COLO668 (cell line): ENCODE data around the gene NEURL3.
"Not testable (repeated sequence)": the region's sequence is repeated elsewhere in the genome, so short reads cannot be mapped to it uniquely, and the experiment has no call there.

ENCODE experiments used
- DNase-seq: peaks from one replicate; lab custom pipeline; 2025; ENCODE audit not compliant: unreplicated experiment; lab: John Stamatoyannopoulos, UW

Gene NEURL3

GRCh38 chr2:96508521-96509113, 3.5 kb upstream of the NEURL3 start:
- no peak for DNase-seq

DNA sequence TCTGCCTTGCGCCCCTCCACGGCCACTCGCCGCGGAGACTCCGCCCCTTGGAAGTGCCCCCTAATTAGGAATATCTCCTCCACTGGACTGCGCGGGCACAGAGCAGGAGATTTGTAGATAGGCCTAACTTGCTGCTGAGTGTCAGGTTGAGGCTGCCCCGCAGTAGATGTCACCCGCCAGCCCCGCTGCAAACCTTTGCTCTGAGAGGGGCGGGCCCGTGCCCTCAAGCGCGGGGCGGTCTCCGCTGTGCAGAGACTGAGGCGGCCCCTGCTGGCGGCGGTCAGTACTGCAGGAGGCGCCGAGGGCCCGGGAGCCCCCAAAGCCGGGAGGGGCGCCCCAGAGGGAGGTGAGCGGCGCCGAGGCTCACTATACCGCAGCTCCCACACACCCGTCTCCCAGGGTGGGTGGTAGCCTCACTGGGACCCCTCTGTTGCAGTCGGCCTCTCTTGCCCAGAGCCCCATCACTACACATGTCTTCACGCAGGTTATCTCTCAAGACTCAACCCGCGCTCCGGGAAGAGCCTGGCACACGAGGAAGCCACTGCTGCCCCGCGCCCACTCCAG, 2.9 kb upstream of the NEURL3 start:
- peak; percentile 73 for DNase-seq

DNA sequence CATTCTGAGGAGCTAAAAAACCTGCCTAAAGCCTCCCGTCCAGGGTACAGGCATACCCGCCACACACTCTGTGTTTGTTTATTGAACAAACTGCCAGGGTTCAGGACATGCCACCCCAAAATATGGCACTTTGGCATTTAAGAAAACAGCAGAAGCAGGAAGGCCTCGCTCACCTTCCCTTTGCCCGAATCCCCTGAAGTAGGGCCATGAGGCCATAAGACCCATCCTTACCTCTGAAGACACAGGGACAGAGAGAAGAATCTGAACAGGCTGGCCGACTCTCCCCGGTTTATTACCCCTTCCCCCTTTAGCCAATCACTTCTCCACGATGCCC, 1.7 kb upstream of the NEURL3 start:
- no peak for DNase-seq

- no peak for DNase-seq
Observed at GRCh38 chr2:96506016-96506906, 1.1 kb upstream of the NEURL3 start.

DNA sequence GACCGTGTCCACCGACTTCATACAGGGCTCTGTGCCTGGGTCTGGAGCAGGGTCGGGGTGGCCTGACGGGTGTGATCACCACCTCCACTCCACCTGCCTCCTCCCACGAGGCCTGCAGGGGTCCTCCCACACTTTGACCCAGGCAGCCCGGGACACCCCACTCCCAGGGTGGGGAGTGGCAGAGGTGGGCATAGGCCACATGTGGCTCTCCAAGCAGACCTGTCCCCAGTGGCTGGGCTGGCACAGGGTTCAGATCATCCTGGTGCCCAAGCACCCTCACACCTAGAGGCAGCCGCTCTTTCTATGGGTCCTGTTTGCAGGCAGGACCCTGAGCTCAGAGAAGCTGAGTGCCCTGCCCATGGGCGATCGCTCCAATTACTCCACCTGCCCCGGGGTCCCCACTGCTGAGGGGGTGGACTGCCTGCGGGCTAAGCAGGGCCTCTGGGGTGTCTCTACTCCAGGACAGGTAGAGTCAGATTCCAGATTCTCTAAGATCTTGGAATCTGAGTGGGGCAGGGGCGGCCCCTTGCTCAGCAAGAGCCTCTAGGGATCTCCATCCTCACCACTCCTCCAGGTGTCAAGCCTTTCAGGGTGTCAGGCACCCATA, 1.4 kb downstream of the NEURL3 start:
- DNase-seq: no peak

DNA sequence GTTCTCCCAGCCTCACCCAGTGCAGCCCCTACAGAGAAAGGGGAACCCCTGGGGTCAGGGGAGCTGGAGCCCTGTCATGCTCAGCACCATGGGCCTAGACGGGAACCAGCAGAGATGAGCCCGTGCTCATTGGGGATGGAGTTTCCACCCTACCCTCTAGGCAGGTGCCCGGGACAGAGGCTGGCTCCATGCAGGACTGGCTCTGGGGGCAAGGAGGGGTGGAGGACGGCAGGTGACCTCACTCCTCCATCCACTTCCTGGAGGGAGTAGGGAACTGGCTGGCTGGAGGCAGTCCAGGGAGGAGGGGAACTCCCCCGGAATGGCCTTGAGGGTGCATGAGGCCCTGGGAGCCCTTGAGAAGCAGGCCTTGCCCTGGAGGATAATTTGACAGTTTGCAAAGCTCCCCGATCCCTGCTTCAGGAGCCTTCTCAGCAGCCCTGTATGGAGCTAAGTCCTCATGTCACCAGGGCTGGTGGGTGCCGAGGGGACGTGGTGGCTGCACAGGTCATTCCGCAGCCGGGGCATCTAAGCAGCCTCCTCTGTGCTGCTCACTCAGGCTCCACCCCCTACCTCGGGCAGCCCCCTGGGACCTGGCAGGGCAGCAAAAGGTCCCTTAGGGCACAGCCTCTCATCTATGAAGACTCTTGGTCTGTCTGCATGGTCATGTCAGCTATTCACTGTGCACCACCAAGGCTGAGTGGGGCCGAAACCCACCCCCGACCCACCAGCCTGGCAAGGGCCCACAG, 2.1 kb downstream of the NEURL3 start:
- DNase-seq: no peak

- no peak for DNase-seq
Observed at GRCh38 chr2:96501886-96502810, 3.0 kb downstream of the NEURL3 start.

DNA sequence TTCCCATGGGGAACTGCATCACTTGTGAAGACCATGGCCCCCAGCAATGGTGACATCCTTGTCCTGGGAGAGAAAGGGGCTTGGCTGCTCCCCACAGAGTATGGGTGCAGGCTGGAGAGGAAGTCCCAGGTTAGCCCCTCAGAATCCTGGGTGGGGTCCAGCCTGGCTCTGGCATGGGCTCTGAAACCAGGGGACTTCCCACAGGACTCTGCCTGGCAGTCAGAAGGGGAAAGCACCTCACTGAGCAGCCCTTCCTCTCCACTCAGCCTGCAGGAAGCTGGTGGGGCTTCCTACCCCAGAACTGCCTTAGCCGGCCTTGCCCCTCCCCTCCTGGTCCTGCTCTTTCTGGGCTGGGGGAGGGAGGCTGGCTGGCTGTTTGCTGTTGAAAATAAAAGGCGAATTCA, 3.7 kb downstream of the NEURL3 start:
- no peak for DNase-seq

GRCh38 chr2:96500385-96501066, 4.6 kb downstream of the NEURL3 start:
- DNase-seq: no peak

GRCh38 chr2:96499061-96499960, 5.8 kb downstream of the NEURL3 start:
- DNase-seq: no peak

- DNase-seq: not testable (repeated sequence)
Observed at GRCh38 chr2:96498611-96499010, 6.5 kb downstream of the NEURL3 start.

DNA sequence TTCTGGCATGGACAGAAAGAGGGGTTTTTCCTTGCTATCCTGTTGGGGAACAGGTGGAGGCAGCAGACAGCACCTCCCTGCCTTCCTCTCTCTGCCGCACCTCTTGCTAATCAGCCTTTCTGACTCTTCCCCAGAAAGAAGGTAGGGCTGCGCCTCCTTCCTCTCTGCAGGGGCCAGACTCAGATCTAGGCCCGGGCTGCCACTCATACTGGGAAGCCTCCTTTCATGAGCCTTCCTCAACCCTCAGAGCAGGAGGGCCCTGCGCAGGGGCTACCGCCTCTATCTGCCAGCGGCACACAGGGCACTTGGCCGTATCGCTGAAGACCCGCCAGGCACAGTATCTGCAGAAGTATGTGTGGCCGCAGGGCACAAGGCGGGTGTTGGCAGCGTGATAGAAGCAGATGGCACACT, 7.1 kb downstream of the NEURL3 start:
- no peak for DNase-seq

GRCh38 chr2:96495982-96496629, 9.1 kb downstream of the NEURL3 start:
- no peak for DNase-seq

DNA sequence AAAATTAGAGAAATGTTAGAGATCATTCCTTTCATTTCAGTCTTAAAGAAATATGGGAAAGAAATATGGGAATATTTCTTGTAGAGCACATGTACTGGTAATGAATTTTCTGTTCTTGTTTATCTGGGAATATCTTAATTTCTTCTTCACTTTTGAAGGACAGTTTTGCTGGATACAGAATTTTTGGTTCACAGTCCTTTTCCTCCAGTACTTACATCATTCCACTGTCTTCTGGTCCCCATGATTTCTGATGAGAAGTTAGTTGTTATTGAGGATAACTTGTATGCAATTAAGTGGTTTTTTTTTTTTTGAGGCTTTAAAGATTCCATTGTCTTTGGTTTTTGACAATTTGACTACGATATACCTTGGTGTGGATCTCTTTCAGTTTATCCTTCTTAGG, 11.0 kb downstream of the NEURL3 start:
- no peak for DNase-seq

GRCh38 chr2:96493072-96493471, 12.1 kb downstream of the NEURL3 start:
- DNase-seq: no peak

GRCh38 chr2:96491860-96492497, 13.2 kb downstream of the NEURL3 start:
- DNase-seq: no peak

GRCh38 chr2:96489663-96490062, 15.5 kb downstream of the NEURL3 start:
- no peak for DNase-seq

DNA sequence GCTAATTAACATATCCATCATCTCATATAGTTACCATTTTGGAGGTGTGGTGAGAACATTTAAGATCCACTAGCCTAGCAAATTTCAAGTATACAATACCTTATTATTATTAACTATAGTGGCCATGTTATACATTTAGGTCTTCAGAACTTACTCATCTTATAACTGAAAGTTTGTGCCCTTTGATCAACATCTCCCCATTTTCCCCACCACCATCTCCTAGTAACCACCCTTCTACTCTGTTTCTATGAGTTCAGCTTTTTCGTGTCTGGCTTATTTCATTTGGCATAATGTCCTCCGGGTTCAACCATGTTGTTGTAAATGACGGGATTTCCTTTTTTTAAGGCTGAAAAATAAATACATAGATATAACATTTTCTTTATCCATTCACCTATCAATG, 15.9 kb downstream of the NEURL3 start:
- no peak for DNase-seq
